Astrocyte of the spinal cord (primary cell): ENCODE data around the gene NOS1AP.

ENCODE experiments used
- DNase-seq: peaks from one replicate; pipeline ENCODE4 v3.0.0; 2011; ENCODE audit warnings: low read depth, low spot score
- H3K4me3 ChIP-seq: 2 replicates; pipeline ENCODE4 v1.5.1; 2011; ENCODE audit warnings: low read depth, mild to moderate bottlenecking, low read length, moderate library complexity
- in situ Hi-C: cut with HindIII; loops from 2 replicates; pipeline ENCODE4 v1.10.0; 2017; ENCODE audit warnings: low sequenced_read_pairs
- TF ChIP-seq, protein P1 (sequence below): IDR thresholded peaks from 2 replicates; pipeline ENCODE4 v1.5.1; 2012; ENCODE audit warnings: low read depth, mild to moderate bottlenecking, low read length, inconsistent platforms

The NOS1AP gene

DNA sequence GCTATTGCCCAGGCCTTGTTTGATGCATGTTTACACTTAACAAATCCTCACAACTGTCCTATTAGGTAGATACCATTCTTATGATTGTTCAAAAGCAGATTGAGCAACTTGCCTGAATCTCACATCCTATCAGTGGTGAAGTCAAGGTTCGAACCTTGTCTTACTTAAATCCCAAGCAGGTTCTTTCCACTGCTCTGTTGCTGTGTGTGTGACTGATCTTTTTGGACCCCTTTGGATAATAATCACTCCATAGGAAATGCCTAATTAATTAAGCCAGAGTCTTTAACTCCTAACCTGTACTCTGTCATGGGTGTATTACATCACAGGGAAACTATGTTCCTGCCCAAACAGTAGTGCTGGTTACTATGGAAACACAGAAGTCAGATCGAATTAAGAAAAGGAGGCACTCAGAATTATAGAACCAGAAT is 222.9 kb downstream of the NOS1AP start:
- DNase-seq: peak; percentile 59
- in situ Hi-C loops: no loop called here
- H3K4me3 ChIP-seq: no peak overlapping the region
- TF ChIP-seq, protein P1, sequence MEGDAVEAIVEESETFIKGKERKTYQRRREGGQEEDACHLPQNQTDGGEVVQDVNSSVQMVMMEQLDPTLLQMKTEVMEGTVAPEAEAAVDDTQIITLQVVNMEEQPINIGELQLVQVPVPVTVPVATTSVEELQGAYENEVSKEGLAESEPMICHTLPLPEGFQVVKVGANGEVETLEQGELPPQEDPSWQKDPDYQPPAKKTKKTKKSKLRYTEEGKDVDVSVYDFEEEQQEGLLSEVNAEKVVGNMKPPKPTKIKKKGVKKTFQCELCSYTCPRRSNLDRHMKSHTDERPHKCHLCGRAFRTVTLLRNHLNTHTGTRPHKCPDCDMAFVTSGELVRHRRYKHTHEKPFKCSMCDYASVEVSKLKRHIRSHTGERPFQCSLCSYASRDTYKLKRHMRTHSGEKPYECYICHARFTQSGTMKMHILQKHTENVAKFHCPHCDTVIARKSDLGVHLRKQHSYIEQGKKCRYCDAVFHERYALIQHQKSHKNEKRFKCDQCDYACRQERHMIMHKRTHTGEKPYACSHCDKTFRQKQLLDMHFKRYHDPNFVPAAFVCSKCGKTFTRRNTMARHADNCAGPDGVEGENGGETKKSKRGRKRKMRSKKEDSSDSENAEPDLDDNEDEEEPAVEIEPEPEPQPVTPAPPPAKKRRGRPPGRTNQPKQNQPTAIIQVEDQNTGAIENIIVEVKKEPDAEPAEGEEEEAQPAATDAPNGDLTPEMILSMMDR: no peak

GRCh38 chr1:162293073-162293692 is 223.7 kb downstream of the NOS1AP start:
- TF ChIP-seq, protein P1: no peak
- DNase-seq: no peak
- H3K4me3 ChIP-seq: no peak overlapping the region
- in situ Hi-C loops: no loop called here

DNA sequence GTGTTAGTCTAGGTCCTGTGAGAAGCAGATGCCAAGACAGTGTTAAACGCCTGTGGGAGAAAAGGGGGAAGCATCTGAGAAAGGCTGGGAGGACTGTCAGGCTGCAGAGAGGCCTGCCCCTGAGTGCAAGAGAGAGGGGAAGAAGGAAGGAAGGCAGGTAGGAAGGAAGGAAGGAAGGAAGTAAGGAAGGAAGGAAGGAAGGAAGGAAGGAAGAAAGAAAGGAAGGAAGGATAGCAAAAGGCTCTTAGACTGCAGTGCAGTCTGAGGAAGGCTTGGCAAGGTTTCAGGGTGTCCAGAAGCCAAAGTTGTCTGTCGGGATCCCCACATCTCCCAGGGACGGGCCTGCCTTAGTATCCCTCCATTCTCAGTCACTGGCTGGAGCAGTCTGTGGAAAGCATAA is 224.5 kb downstream of the NOS1AP start:
- TF ChIP-seq, protein P1: no peak
- in situ Hi-C loops: no loop called here

GRCh38 chr1:162297208-162297607 is 227.7 kb downstream of the NOS1AP start:
- no peak overlapping the region for H3K4me3 ChIP-seq
- DNase-seq: no peak
- in situ Hi-C loops: no loop called here
- TF ChIP-seq, protein P1: no peak

More for the DNA sequence above, 224.5 kb downstream of the NOS1AP start:
- DNase-seq: no peak
- no peak overlapping the region for H3K4me3 ChIP-seq

DNA sequence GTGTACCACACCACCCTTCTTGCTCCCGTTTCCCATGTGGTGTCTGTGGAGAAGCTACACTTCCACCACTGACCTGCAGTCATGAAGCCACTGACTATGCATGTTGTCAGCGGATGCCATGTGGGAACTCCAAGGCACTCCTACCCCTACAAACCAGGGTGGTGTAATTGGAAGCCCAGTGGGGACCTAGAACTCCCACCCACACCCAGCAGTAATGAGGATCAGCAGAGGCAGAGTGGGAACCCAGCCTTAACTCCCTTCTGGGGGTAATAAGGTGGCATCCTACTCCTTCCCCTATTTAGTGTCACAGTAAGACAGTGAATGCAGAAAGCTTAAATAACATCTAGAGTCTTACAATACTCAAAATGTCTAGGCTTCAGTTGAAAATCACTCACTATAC is 228.8 kb downstream of the NOS1AP start:
- H3K4me3 ChIP-seq: no peak overlapping the region
- in situ Hi-C loops: no loop called here
- no peak for DNase-seq
- TF ChIP-seq, protein P1: no peak

DNA sequence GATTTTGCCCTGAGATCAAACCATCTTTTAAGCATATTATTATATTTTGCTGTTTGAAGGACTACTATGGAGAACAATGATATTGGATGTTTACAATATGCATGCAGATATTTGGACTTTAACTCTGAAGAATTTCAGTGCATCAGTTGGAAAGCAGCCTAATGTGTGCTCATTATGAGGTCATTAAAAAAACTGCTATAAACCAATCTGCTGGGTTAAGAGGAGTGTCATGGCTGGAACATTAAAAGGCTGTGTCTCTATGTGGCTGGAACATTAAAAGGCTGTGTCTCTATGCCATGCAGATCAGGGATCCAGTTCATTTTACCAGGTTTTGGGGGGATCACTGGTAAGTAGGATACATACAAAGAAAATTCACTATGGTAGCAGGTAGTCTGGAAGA is 229.5 kb downstream of the NOS1AP start:
- H3K4me3 ChIP-seq: no peak overlapping the region
- in situ Hi-C loops: no loop called here
- no peak for DNase-seq
- TF ChIP-seq, protein P1: no peak
